Measurements from ENCODE around the gene DUSP9.

Gene DUSP9

GRCh38 chrX:153610836-153611213, 36.2 kb upstream of the DUSP9 start:
- H3K27ac ChIP-seq = no peak overlapping the region
- no peak for TF ChIP-seq CTCF (conservative IDR thresholded peaks at IDR 0.05)

- no peak overlapping the region for H3K27ac ChIP-seq
- TF ChIP-seq CTCF (conservative IDR thresholded peaks at IDR 0.05) = no peak
Measured at GRCh38 chrX:153611298-153612095, 35.5 kb upstream of the DUSP9 start.

- TF ChIP-seq CTCF (conservative IDR thresholded peaks at IDR 0.05) = no peak
- H3K27ac ChIP-seq = no peak overlapping the region
Measured at GRCh38 chrX:153612413-153612812, 34.6 kb upstream of the DUSP9 start.

GRCh38 chrX:153614818-153615217, 32.2 kb upstream of the DUSP9 start:
- no peak overlapping the region for H3K27ac ChIP-seq
- no peak for TF ChIP-seq CTCF (conservative IDR thresholded peaks at IDR 0.05)

- H3K27ac ChIP-seq = no peak overlapping the region
- no peak for TF ChIP-seq CTCF (conservative IDR thresholded peaks at IDR 0.05)
Measured at GRCh38 chrX:153620576-153620975, 26.4 kb upstream of the DUSP9 start.

- no peak for TF ChIP-seq CTCF (conservative IDR thresholded peaks at IDR 0.05)
- H3K27ac ChIP-seq = no peak overlapping the region
Measured at GRCh38 chrX:153621949-153622598, 24.9 kb upstream of the DUSP9 start.

- H3K27ac ChIP-seq = no peak overlapping the region
- no peak for TF ChIP-seq CTCF (conservative IDR thresholded peaks at IDR 0.05)
Measured at GRCh38 chrX:153622661-153623309, 24.2 kb upstream of the DUSP9 start.

Measured in VCaP (cell line).